NCI-H2029 (cell line): ENCODE data around the gene ATP13A3.

ENCODE experiments used
- DNase-seq: peaks from one replicate; lab custom pipeline; 2025; lab: John Stamatoyannopoulos, UW

Gene ATP13A3

DNA sequence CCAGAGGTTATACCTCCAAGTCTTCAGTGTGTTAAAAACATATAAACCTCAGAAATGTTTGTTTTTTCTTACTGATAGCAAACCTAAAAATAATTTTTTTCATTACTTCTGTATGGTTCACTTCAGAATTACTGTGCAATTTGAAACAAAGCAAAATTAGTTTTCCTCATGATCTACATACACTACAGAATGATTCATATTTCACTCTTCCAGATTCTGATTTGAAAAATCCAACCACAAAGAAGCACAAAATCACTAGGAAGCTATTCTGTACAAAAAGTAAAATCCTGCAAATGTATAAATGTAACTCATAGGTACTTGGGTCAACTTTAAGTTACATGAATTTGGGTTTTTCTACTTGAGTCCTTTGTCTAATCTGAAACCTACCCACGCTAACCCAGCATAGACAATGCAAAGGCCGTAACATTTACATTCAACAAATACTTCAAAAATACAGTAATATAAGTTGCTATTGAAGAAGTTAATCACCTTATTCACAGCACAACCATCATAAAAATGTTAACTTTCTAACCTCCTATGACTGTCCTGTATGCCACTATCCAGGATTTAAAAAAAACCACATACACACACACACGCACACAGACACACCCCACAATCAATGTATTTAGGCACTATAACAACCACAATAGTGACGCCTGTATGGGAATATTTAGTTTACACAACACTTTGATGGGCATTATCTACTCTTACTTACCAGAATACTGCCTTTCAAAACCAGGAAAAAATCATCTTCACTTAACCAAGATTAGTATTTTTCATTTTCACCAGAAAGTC lies 11.5 kb downstream of the ATP13A3 start:
- DNase-seq: no peak

DNA sequence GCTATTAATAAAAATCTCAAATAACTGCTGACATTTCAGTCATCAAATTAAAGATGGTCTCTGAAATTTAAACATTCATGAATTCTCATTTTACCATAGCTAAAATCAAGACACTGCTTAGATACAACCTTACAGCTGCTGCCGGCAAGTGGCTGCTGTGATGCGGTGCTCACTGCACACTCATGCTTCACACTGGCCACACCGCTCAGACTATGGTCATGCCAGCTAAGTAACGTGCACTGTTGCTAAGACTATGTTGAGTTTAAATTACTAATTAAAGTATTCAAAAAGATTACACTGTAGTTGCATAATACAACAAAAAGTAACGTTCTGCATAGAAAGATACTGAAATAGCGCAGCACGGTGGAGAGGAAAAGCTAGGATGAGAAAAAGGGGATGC lies 12.1 kb downstream of the ATP13A3 start:
- DNase-seq: no peak

DNA sequence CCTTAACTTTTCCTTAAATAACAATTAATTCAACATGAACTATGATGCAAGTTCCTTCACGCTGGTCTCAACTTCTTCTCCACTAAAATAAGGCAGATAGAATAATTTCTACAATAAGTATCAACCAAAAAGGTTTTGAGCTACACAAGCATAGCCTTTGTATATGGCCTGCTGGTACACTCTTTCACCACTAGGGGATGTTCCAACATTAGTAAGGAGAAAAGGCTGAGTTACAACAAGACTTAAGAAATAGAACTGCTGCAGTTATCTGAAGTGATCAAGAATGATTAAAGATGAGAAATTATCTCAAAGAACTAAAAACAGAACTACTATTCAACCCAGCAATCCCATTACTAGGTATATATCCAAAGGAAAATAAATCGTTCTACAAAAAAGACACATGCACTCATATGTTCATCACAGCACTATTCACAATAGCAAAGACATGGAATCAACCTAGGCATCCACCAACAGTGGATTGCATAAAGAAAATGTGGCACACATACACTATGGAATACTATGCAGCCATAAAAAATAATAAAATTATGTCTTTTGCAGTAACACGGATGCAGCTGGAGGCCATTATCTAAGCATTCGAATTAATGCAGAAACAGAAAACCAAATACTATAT lies 14.4 kb downstream of the ATP13A3 start:
- DNase-seq: peak; percentile 45

DNA sequence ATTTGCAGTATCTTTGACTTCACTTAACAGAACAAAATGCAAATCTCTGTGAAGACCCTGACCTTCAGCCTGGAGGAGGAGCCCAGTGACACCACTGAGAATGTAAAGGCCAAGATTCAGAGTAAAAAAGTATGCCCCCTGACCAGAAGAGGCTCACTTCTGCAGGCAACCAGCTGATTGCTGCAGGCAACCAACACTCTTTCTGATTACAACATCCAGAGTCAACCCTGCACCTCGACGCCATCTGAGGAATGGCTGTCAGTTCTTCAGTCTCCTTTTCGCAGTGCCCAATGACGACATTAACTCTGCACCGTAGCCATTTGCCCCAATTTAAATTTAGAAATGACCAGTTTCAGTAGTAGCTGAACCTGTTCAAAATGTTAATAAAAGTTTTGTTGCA lies 14.9 kb downstream of the ATP13A3 start:
- no peak for DNase-seq

DNA sequence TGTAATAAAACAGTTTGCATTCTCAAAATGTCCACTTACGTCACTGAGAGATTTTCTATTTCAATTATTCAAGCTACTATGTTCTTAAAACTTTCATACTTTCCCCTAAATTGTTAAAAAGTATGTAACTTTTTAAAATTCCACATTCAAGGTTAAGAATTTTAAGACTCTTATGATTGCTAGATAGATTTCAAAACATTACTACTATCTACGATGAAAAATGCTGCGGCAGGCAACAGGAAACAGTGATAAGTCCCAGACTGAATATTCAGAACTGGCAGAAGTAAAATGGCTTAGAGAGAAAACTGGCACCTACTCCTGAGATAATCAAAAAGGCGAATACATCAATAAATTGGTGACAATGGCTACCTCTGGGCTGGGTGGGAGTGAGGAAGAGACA lies 16.2 kb downstream of the ATP13A3 start:
- DNase-seq: no peak

DNA sequence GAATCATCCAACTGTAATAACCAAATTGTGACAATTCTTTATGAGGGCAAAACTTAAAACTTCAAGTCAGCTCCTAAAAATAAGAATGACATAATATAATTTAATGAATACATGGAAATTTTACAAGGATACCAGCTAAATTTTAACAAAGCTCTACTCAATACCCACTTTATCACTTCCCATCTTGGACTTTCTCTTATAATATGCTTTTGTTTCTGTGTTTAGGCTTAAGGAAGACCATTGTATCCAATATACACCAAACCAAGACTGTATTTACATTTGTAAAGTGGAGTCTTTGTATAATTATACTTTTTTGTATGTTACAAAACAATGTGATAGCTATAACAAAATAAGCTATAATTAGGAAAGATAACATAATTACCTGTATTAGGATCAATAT lies 16.8 kb downstream of the ATP13A3 start:
- no peak for DNase-seq

DNA sequence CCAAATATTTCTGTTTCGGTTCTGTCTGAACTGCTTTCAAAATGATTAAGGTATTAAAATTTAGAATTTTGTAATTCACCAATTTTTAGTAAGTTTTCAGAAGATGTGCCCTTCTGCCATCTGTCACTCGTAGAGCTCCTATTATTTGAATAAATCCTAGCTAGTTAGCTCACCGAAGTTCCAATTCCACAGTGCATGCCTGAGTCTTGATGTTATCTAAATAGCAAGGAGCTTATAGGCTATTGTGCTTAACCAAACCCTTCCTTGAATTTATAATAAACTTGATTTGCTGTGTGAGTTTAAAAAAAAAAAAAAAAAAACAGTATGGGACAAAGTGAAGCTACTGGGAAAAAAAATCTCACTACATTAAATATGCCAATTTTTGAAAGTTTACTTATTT lies 18.7 kb downstream of the ATP13A3 start:
- no peak for DNase-seq

DNA sequence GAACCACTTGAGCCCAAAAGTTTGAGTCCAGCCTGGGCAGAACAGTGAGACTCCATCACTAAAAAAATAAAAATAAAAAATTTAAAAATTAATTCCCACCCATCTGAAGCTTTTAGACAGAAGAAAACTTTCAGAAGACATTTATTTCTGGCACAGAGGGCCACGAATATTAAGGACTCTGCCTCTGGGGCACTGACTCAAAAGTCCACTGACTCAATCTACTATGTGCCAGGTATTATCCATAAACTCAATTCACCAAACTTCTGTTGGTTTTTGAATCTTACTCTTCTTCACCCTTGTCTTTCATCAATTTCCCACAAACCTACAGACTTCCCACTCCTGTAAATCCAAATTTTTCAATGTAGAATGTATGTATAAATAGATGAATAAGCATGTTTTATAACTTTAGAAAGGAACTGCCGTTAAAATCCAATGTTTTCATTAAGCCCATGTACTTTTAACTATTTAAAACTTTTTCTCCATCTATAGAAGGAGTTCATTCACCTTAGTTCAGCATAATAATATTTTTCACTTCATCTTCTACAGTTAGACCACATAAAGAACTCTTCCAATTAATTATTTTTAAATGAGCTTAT lies 19.9 kb downstream of the ATP13A3 start:
- DNase-seq: no peak

DNA sequence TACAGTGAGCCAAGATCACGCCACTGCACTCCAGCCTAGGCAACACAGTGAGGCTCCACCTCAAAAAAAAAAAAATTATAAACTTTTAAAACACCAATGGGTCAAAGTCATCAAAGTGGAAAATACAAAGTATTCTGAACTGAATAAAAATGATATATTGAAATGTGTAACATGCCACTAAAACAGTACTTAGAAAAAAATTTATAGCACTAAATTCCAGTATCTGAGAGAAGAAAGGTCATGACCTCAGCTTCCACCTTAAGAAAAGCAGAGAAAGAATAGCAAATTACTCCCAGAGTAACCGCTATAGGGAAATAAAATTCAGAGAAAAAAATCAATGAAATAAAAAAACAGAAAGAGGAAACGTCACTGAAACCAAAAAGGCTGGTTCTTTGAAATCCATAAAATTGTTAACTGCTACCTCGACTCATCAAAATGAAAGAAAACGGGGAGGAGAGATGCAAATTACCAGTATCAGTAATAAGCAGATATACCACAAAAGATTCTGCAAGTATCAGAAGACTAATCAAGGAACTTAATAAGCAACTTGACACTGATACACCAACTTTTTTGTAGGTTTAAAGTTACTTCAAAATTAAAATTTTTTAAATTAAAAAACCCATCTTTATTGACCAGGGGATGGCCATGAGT lies 20.8 kb downstream of the ATP13A3 start:
- DNase-seq: no peak

DNA sequence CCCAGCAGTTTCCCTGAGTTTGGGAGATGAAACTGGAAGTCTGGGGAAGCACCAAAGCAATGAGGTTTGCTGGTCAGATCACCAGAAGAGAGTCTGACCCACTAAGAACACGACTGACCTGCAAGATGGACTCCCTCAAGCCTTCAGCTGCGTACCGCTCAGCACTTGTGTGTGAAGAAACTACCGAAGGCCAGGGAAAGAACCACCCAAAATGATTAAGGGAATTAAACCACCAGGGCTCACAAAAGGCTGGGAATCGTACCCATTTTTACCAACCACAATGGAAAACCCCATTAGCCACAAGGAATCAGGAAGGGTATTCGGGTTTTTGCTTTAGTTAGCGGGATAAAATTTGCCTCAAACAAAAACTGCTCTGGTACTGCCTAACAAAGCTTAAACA lies 21.6 kb downstream of the ATP13A3 start:
- DNase-seq: no peak

DNA sequence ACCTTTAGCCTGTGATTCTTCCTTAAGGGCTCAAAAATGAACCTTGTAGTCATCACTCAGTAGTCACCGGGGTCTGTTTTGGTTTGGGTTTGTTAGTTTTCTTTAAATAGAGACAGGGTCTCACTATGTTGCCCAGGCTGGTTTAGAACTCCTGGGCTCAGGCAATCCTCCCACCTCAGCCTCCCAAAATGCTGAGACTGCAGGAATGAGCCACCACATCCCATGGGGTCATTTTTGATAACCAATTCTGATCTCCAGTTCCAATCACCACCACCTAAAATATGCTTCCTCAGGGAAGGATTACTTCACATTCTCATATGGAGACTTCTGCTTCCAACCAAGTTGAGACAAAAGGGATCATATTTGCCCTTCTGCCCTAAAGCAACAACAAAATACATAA lies 22.1 kb downstream of the ATP13A3 start:
- no peak for DNase-seq

DNA sequence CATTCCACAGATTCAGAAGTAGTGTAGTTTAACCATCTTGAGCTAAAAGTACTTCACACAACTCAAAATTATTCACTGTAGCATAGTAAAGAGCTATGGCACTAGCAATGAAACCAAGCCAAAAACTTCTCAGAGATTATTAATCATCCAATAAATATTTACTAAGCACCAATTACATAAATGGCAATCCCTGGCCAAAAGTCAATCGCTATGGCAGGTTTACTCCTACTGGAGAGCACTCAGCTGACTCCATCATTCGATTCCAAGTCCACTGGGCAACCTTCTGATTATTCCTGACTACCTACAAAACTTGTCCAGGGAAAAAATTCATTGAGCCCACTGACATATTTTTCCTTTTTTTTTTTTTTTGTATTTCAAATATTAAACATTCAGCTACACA lies 23.9 kb downstream of the ATP13A3 start:
- no peak for DNase-seq

DNA sequence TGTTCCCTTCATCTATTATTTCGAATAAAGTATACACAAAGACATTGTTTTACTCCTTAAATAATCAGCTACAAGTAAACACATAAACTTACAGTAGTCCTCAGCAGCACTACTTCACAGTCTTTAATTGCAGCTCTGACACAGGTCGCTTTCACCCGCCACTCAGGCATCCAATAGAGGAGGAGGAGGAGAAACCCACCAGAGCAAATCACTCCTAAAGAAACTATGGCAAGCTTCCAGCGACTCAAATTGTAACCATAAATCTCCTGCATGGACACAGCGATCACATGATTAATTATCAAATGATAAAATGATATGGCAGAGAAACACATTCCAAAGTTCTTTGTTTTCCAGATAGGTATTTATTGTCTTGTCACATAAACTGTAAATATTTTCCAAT lies 26.2 kb downstream of the ATP13A3 start:
- no peak for DNase-seq

DNA sequence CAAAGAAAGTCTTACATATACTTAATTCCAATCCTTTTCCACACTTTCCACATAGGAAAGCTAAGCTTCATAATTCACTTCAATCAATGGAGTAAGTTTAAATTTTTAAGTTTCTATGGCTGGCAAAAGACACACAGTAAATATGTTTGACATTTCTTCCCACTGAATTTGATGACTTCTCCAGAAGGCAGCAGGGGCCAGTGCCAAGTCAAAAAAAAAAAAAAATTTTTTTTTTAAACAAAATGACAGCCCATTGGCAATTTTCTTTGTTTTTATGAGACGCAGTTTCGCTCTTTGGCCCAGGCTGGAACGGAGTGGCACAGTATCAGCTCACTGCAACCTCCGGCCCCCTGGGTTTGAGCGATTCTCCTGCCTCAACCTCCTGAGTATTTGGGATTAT lies 28.7 kb downstream of the ATP13A3 start:
- DNase-seq: no peak

DNA sequence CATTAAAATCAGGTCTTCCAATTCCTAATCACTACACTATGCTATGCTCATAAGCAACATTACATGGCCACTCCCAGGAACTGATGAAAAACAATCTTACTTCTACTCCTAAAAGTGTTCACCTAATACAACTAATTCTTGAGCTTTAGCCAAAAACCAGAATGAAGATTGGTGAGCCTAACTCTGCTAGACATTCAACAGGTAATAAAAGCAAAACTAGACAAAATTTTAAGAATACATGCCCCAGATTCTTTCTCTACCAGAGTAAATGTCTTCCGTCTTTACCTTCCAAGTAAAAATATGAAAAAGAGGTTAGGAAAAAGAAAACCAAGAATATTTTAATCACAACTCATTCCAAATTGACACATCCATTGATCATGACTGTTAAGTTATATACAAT lies 31.3 kb downstream of the ATP13A3 start:
- no peak for DNase-seq

DNA sequence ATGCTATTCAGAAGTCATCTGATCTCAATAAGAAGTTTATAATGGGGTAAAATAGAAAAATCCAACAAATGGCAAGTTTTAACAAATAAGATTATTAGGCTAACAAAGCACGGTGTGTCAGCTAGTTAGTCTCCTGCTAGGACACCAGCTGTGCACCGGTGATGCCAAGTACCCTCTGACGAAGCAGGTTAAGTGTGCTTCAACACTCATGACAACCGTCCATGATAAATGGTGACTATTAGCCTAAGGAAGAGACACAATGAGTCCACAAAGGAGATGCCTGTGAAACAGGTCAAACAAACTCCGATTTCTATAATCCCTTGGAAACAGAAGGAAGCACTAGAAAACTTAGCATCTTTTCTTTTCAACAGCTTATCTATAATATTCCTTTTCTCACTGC lies 36.5 kb downstream of the ATP13A3 start:
- peak; percentile 88 for DNase-seq

DNA sequence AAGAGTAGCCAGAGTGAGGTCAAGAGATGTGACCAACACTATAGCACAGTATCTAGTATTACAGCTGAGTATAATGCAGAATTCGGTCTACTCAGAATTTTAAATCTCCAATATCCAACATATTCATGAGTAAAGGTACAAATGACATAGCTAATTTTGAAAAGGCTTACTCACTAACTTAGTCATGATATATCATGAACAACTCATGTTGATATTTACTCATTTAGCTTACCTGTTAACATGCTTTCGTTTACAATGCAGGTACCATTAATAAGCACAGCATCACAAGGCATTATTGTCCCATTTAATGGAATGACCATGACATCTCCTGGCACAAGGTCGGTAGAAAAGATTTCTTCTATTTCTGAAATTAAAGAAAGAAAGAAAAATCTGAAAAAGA lies 36.9 kb downstream of the ATP13A3 start:
- no peak for DNase-seq

DNA sequence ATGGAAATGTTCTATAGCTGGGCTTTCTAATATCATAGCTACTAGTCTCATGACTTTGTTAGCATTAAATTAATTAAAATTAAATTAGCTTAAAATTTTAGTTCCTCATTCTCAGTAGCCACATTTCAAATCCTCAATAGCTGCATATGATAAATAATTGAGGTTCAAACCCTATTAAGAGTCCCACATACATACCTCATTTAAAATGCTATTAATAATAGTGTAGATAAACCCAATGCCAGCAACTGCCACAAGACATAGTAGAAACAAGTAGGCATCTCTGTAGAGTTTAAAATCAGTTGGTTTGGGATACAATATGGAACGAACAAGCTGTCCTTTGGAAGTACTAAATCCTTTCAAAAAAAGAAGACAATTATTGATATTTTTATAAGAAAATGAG lies 39.1 kb downstream of the ATP13A3 start:
- no peak for DNase-seq

DNA sequence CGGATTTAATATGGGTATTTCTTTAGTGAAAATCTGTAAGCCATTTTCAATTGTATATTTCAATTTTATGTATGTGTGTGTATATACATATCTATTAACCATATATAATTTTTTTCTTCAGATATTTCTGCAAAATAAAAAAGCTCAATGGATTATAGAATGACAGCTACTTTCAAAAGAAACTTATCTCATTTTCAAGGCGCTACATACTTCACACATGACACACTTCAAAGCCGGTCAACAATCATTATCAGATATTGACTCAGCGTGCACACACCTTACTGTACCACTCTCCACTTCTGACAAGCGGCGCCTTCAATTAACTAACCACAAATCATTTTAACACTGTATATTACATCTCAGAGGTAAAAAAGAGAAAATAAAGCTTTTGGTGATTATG lies 39.6 kb downstream of the ATP13A3 start:
- peak; percentile 46 for DNase-seq

DNA sequence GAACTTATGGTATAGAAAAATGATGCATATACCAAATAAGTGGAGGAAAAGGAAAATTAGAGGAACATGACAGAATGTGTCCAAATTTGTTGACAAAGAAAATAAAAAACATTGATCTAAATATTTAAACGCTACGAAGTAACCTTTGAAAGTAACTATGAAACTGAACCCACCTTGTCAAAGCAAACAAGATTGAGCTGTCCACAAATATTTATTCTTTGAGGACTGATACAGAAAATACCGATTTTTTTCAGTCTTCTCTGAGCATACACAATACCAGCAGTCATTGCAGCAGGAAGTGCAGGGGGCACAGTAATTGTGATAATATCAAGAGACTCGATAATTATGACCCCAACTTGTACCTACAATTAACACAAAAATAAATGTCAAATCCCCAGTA lies 40.0 kb downstream of the ATP13A3 start:
- no peak for DNase-seq

DNA sequence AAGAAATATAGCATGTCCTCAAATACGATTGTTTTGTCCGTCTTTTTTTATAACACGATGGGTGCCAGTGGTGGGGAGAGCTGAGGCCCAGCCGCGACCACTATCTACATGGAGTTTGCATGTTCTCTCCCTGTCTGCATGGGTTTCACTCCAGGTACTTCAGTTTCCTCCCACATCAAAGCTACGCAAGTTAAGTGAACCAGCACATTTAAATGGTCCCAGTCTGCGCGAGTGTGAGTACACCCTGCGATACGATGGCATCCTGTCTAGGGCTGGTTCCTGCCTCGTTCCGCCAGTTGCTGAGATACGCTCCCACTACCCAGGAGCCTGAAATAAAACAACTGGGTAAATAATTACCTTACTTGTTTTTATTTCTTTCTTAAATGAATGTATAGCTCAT lies 40.6 kb downstream of the ATP13A3 start:
- no peak for DNase-seq

DNA sequence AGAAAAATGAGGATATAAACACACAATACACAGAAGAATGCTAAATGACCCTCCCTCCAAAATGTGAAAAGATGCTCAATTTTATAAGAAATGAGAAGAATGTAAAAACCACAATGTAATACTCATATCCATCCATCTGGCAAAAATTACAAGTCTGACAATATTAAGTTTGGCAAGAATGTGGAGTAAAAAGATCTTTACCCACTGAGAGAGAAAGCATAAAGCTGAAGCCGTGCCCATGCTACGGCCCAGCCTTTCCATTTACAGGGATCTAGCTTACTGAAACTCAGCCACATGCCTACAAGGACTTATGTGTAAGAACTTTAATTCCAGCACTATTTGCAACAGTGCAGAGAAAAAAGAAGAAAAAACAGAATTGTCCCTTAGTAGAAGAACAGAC lies 42.9 kb downstream of the ATP13A3 start:
- DNase-seq: no peak

DNA sequence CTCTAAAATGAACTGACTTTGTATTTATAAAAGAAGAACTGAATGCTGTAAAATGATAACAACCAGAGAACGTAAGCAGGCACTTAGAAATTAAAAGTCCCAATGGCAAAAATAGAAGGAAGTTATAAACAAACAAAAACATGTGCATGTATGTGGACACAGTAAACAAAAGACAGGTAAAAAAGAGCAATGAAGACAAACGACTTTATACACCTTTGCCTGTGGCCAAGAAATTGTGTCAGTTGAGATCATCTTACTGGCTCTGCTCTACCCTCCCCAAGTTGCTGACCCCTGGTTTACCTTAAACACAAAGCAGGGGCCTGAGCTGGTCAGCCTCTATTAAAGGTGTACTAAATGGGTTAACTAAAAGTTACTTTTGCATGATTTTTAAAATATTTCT lies 46.0 kb downstream of the ATP13A3 start:
- DNase-seq: peak; percentile 30
